COLO668 (cell line): ENCODE measurements around the gene VANGL1.

ENCODE experiments used
- DNase-seq: peaks from one replicate; lab custom pipeline; 2025; ENCODE audit not compliant: unreplicated experiment; lab: John Stamatoyannopoulos, UW

The VANGL1 gene

DNA sequence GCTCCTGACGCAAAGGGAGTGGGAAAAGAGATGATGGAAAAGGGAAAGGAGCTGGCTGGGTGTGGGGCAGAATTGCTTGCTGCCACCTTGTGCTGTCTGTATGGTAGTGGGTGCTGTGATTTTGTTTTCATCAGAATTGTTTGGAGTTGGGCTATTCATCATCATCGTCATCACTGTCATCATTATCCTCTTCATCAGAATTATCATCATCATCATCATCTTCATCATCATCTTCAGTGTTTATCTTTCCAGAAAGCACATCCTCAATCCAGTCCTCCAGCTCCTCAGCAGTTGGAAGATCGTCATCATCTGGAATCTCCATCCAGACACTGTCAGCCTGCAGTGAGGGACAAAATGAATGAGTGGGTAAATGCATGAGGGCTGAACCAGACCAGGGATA lies 59.3 kb downstream of the VANGL1 start:
- no peak for DNase-seq

DNA sequence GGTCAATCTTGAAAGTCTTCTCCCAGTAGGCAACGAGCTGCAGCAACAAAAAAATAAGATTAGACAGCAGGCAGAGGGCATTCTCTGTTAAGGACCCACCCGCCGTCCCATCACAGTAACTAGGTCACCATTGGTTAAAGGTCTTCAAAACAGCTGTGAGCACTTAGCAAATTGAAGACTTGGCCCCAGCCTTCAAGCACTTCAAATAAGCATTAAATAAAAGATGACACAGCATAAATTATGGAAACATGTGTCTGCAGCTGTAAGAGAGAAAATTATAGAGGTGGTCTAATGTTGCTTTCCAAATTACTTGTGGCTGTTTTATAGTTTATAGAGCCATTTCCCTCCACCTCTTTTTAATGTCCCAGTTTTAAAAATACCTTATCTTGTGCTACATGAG lies 61.2 kb downstream of the VANGL1 start:
- no peak for DNase-seq

DNA sequence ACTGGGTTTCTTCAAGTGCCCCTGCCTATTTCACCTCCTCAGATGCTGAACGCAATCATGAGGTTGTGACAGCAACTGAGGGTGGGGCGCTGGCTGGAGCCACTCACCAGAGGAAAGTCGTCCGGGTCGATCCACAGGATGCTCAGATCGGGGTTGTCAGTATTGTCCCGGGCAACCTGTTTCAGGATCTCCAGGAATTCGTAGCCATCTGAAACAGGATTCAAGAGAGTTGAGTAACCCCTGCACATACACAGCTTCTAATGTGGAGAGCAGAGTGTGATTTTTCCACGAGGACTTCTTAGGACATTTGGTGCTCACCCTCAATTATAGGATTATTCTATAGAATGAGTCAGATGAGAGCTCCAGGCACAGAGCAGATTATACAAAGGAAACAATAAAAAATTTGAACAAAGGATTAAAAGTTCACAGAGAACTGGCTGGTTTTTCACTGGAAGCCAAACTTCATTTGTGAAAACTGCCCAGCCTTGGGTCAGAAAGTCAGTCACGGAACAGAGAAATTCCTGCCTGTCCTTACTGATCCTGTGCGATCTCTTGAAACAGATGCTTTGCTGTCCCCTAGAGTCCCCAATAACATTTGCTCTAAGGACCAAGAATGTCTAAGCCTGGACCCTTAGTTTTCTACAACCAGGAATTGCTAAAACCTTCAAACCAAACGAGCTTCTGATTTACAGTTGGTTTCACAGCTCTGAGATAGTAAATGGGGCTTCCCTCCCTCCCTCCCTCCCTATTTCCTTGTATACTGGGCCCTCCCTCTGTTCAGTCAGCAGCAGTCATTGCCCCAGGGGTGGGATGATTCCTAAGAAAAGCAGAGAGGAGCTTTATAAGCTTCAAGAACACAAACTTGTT lies 63.5 kb downstream of the VANGL1 start:
- no peak for DNase-seq

DNA sequence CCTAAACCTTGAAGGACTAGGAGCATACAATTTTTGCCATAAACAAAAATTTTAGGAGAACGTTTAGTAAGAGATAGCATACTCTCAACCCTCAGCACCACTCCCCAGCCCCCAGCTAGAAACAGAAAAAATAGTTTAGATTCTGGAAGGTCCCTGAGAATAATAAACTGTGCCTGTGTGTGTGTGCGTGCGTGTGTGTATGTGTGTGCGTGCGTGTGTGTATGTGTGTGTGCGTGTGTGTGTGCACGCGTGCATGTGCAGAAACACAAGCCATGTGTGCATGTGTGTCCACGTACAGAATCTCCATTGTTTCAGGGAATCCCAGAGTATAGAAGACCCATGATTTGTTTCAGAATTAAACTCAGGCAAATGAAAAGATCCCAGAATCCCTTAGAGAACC lies 64.2 kb downstream of the VANGL1 start:
- no peak for DNase-seq

DNA sequence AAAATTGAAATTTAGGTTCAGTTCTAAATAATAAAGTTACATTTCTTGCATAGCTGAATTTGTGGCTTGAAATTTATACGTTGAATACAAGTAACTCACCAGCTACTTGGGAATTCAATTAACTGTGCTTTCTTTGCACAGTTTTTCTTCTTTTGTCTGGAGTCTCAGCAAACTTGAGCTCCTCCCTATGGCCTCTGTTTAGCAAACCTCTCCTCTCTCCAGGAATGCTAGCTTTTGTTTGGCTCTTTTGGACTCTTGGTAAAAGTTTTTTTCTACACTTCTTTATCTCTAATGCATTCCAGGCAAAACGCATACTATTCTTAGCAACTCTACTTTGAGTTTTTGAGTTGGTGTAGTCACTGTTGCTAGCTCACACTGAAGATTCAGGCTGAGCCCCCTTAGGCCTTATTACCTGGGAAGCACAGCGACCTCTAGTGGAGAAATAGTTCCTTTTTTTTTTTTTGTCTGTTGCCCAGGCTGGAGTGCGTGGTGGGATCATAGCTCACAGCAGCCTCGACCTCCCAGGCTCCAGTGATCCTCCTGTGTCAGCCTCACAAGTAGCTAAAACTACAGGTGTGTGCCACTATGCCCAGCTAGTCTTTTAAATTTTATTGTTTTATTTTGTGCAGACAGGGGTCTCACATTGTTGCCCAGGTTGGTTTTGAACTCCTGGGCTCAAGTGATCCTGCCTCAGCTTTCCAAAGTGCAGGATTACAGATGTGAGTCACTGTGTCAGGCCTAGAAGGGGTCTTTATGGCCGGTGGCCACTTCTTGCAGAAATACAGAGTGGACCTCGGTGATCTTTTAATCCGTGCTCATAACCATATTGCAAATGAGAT lies 65.0 kb downstream of the VANGL1 start:
- DNase-seq, result no peak

DNA sequence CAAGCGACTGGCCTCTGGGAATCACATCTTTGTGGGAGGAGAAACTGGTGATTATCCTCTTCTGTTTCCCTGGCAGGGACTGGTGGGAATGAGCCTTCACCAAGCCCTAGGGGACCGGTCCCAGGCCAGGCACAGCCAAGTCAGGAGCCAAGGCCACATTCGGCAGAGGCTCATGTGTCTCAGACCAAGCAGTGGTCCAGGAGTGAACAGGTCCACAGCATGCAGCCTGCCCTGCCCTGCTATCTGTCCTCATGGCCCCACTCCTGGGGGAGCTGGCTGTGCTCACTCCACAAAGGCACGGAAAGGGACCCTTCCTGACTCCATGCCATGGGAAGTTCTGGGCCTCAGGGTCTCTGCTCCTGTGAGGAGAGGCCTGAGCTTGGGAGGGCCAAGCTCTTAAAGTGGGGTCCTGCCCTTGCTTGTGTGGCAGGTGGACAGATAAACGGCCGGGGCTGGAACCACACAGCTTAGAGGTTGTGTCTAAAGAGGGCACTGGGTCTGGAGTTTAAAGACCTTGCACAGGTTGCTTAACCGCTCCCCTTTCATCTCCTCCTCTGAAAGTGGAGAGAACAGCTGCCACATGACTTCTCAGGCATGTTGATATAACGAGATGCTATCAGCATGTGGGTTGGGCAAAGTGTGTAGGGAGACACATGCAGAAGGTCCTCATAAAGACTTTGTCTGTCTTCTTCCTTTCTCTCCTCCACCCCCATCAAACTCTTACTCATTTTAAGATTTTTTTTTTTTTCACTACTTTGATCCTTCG lies 69.3 kb downstream of the VANGL1 start:
- no peak for DNase-seq

GRCh38 chr1:115712911-115713609 lies 71.3 kb downstream of the VANGL1 start:
- no peak for DNase-seq

DNA sequence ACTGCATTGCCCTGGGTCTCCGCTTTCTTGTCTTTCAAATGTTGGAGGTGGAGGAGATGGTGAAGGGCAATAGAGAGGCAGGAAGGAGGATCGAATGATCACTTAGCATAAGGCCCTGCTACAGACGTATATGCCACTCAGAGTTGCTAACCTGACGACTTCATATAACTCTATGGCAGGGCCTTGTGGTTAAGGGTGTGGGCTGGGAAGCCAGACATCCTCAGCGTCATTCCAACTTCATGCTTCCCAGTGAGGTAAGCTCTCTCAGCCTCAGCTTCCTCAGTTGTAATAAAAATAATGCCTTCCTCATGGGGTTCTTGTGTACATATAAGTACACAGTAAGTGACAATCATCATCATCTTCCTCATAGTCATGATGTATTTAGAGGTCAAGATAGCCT lies 72.1 kb downstream of the VANGL1 start:
- no peak for DNase-seq

- peak; percentile 23 for DNase-seq
Observed at GRCh38 chr1:115714572-115715141, 72.9 kb downstream of the VANGL1 start.

DNA sequence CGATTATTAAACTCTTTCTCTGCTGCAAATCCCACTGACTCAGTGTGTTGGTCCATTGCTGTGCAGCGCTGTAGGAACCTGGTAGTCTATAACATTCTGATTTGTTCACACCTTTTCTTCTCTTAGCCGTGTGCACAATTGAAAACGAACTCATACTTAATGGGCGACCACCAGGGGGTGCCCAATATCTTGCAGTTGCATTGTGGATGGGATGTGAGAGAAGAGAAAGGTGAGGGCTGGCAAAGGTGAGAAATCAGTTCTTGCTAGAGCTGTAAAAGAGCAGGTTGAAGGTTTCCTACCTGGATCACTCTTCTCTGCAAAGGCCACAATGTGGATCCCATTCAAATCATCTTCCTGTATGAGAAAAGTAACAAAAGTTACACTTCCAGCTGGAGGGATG lies 75.8 kb downstream of the VANGL1 start:
- DNase-seq, result peak; percentile 63

DNA sequence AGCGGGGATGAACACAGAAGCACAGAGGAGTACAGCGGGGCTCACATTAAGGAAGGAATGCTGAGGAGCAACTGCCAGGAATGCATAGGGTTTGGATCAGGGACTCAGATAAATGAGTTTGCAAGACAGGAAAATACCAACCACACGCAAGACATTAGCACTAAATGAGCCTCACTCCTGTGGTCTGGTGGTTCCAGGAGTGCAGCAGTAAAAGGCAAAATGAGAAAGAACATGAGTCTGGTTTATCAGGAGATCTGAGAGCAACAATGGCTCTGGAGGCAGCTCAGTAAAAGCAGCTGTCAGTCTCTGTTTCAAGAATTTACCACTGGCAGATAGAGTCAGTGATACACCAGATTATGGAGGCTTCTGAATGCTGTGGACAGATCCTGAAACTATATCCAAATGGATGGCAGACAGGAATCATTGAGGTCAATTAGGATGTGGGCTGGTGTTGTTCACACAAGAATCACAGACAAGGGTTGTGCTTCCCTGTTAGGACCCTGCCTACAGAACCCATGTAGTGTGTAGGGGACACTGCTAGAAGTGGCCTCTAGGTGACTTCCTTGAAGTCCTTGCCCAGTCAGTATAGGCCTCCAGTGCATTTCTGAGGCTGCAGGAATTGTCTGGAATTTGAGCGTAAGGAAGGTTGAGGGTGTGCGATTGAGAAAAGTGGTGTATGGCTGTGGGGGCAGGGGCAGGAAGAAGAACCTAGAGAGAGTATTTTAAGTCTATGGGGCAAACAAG lies 76.4 kb downstream of the VANGL1 start:
- no peak for DNase-seq

DNA sequence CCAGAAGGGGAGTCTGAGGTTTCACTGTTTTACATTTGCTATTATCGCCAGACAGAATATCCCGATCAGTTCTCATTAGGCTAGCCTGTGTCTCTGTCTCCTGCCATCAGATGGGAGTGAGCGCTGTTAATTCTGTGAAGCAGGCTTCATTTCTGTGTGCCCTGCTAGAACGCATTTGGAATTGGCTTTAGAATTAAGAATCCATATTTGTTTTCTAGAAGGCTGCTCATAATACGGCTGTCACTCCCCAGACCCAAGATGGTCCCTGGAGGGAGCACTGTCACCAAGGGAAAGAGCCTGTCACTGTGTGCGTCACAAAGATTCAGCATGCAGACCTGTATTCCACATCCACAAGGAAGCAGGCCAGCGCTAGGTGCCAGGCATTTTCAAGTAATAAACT lies 77.5 kb downstream of the VANGL1 start:
- DNase-seq, result no peak

DNA sequence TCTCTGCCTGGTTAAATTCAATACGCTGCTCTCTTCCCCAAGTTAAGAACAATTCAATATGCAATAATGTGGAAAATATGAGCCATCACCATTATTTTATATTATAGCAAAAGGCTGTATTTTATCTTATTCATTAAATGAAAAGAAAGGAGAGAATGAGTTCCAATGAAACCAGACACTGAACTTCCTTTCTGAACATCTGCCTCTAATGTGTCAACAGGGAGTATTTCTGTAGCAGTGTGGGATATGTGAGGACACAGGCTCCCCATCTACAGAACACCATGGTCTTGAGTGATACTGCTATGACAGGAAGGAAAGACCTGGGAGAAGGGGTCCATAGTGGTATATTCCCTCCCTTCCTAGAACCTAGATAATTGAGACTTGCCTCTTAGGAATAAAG lies 80.5 kb downstream of the VANGL1 start:
- DNase-seq, result no peak

GRCh38 chr1:115723756-115724155 lies 82.0 kb downstream of the VANGL1 start:
- DNase-seq, result no peak

- no peak for DNase-seq
Observed at GRCh38 chr1:115725600-115725999, 83.8 kb downstream of the VANGL1 start.

DNA sequence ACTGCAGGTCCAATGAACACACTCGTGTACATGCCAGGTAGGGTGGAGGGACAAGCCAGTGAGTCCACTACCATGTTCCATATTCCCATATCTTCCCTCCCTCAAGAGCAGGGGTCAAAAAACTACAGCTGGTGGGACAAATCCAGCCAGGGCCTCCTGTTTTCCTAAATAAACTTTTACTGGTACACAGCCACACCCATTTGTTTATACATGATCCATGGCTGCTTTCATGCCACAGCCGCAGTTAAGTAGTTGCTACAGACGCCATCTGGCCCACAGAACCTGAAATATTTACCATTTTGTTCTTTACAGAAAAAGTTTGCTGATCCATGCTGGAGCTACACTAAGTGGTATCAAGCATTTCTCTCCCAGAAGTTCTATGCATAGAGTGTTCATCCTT lies 84.4 kb downstream of the VANGL1 start:
- no peak for DNase-seq

DNA sequence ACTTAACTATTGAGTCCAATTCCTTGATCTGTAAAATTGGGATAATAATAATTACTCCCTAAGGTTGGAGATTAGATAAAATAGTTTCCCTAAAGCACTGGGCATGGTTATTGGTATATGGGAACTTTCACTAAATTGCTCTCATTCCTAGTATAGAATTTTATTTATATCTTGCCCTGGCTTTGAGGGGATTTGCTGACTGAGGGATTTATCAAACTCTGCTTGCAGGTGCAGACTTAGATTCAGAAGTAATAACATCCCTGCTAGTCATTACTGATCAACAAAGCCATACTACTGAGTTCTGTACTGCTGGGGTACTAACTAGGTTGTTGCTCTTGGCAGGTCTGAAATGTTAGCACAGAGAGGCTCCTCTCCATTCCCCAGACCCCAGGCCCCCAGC lies 84.8 kb downstream of the VANGL1 start:
- no peak for DNase-seq

- DNase-seq, result no peak
Observed at GRCh38 chr1:115727706-115728249, 86.0 kb downstream of the VANGL1 start.

DNA sequence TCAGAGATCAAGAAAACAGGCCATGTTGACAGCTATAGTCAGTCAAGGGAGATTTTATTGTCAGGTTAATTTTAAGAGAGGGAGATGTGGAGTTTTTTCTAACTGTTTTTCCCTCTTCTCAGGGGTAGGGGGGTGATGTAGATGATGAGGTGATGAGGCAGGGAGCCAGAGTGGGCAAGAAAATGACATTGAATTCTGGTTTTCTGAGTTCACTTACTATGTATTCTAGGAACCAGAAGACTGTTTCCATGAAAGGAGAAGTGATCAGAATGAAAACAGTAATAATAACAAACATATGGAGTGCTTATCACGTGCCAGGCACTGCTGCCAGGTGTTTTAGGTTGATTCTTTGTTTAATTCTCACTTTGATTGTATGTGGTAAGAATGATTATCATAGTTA lies 86.6 kb downstream of the VANGL1 start:
- no peak for DNase-seq

GRCh38 chr1:115729756-115730155 lies 88.0 kb downstream of the VANGL1 start:
- DNase-seq, result no peak
